Adrenal gland (tissue), 12 donors: ENCODE measurements around the gene TENT4B. TPM values are rescaled to one million over a fixed set of nuclear protein-coding genes. Genes with fewer than 3 reads are reported as not detected.

Experiments
- DNase-seq, 7 donors: peaks; one replicate each; pipeline ENCODE4 v3.0.0-alpha.2; 2019 to 2020
- H3K27ac ChIP-seq, 5 donors: fragments of 200-600 bp; sonication (generic) in 4 of 5; 1 replicate in 3 of 5; 2 replicates in 2 of 5; pipeline versions ENCODE4 v1.5.1 to v1.8.0; 2016 to 2020; ENCODE audit warnings: mild to moderate bottlenecking in 1 of 5
- H3K27me3 ChIP-seq: fragments of 200-600 bp; 2 replicates; pipeline ENCODE4 v1.8.0; 2021
- H3K36me3 ChIP-seq, 2 donors: fragments of 200-600 bp; replicated peaks in 1 of 2; 1 replicate in 1 of 2; 2 replicates in 1 of 2; pipeline versions ENCODE4 v1.5.1 to v1.8.0; 2018 to 2022
- H3K4me1 ChIP-seq, 2 donors: fragments of 200-600 bp; replicated peaks in 1 of 2; 1 replicate in 1 of 2; 2 replicates in 1 of 2; pipeline versions ENCODE4 v1.5.1 to v1.8.0; 2018 to 2021
- H3K4me3 ChIP-seq, 4 donors: fragments of 200-600 bp; sonication (generic) in 3 of 4; one replicate each; pipeline ENCODE4 v1.5.1; 2016 to 2018
- H3K9me3 ChIP-seq, 3 donors: fragments of 200-600 bp; sonication (generic) in 1 of 3; replicated peaks in 1 of 3; 1 replicate in 2 of 3; 2 replicates in 1 of 3; pipeline versions ENCODE4 v1.5.1 to v1.8.0; 2016 to 2021
- CTCF ChIP-seq, 6 experiments: fragments of 450-650 bp in 4 of 6; fragments of 200-600 bp in 2 of 6; sonication (generic) in 1 of 6; IDR thresholded peaks; 1 replicate in 5 of 6; 2 replicates in 1 of 6; pipeline versions ENCODE4 v1.5.1 to v1.8.0; 2016 to 2021; ENCODE audit warnings: antibody characterized with exemption in 6 of 6, mild to moderate bottlenecking in 2 of 6, moderate library complexity in 1 of 6
- POLR2A ChIP-seq, 2 donors: fragments of 450-650 bp; IDR thresholded peaks; one replicate each; pipeline ENCODE4 v1.6.1; 2017; ENCODE audit warnings: antibody characterized with exemption in 2 of 2, mild to moderate bottlenecking in 2 of 2, moderate library complexity in 1 of 2
- WGBS, 4 donors: extraction: QIAGEN DNeasy Blood & Tissue Kit in 2 of 4; methylation state at CpG; one replicate each; pipeline versions ENCODE4 v1.1.5 to v1.1.7; 2013 to 2017; 5-methylcytosine and 5-hydroxymethylcytosine counted together
- intact Hi-C, 2 donors: fragments of 100-400 bp; cut with DNase I; formaldehyde crosslinking; loops; one replicate each; pipeline versions ENCODE4 v1.14.1 to v1.15.0; 2022 to 2023
- polyA plus RNA-seq, 3 donors: library from polyadenylated mRNA; stranded (reverse); fragments of 200-250 nt in 2 of 3; fragments of 350-450 nt in 1 of 3; fragmentation: Illumina TruSeq in 1 of 3; extraction: RNeasy Lipid Tissue Mini Kit (QIAGEN cat#74804) in 1 of 3; gene quantifications; one replicate each; pipeline ENCODE4 v1.2.3, GENCODE V29; 2013 to 2014
- total RNA-seq, 9 donors: library from RNA; depleted of rRNA in 4 of 9; stranded (reverse); fragments of >200 nt in 4 of 9; fragments of 120-200 nt in 1 of 9; fragmentation: NEBNext Ultra II Directional in 1 of 9; extraction: Animal tissue kit (Norgen Biotek cat#: 25700) in 1 of 9; gene quantifications; one replicate each; pipeline versions ENCODE4 v1.1.0 to v1.2.4, GENCODE V29; 2013 to 2023
- donor health status: healthy with polysubstance abuse.
- donor health status: Bipolar disorder and iron deficiency.
- donor health status: DM: yes; HTN: yes; CAD: no.
- donor health status: DM: no; HTN: no; CAD: no.
- donor health status: DM: no; HTN: no; CAD: no.
- donor health status: DM: yes; HTN: yes; CAD: no.

The TENT4B gene
- total and polyA plus RNA-seq, 12 donors = 4.2 to 27.8 (median 13.4) TPM

GRCh38 chr16:50229149-50229726 lies 76.1 kb downstream of the TENT4B start:
- H3K27ac ChIP-seq = no peak overlapping the region
- intact Hi-C loops = no loop called here
- H3K4me3 ChIP-seq = no peak overlapping the region
- no peaks in the 10 kb centered on the region for H3K9me3 ChIP-seq
- no peak for DNase-seq
- no peaks in the 10 kb centered on the region for H3K27me3 ChIP-seq
- peaks cover 0 to 49% of the 10 kb centered on the region in 2 donors for H3K36me3 ChIP-seq
- no peaks in the 10 kb centered on the region for H3K4me1 ChIP-seq
- TF ChIP-seq POLR2A (IDR thresholded peaks at IDR 0.05) (no peak), CTCF (IDR thresholded peaks at IDR 0.05) (no peak)
- 90 to 93% (median 91%) methylated on average over 10 of the region's 10 CpGs for WGBS, 4 donors

GRCh38 chr16:50234771-50235556 lies 81.9 kb downstream of the TENT4B start:
- H3K9me3 ChIP-seq = no peaks in the 10 kb centered on the region
- no peaks in the 10 kb centered on the region for H3K4me1 ChIP-seq
- DNase-seq = no peak
- H3K27ac ChIP-seq = no peak overlapping the region
- H3K27me3 ChIP-seq = no peaks in the 10 kb centered on the region
- intact Hi-C loops = loop anchor here in 1 of 2 donors (10.0 kb wide), 1 partner anchor 410 kb away; no protein-coding TSS in a partner anchor
- WGBS, 4 donors = 80 to 83% (median 81%) methylated on average over 5 of the region's 5 CpGs
- TF ChIP-seq POLR2A (IDR thresholded peaks at IDR 0.05) = no peak
- TF ChIP-seq CTCF (IDR thresholded peaks at IDR 0.05) = no peak
- H3K36me3 ChIP-seq = no peaks in the 10 kb centered on the region
- no peak overlapping the region for H3K4me3 ChIP-seq

- Histone ChIP-seq H3K4me1 (no peaks in the 10 kb centered on the region), H3K9me3 (no peaks in the 10 kb centered on the region), H3K27me3 (no peaks in the 10 kb centered on the region), H3K36me3 (no peaks in the 10 kb centered on the region), H3K27ac (no peak overlapping the region), H3K4me3 (no peak overlapping the region)
- no peak for TF ChIP-seq CTCF (IDR thresholded peaks at IDR 0.05)
- TF ChIP-seq POLR2A (IDR thresholded peaks at IDR 0.05) = no peak
- no peak for DNase-seq
- 74 to 85% (median 81%) methylated on average over 6 of the region's 6 CpGs for WGBS, 4 donors
- intact Hi-C loops = loop anchor here in 1 of 2 donors (10.0 kb wide), 1 partner anchor 409 kb away; no protein-coding TSS in a partner anchor
Measured at GRCh38 chr16:50235581-50235980, 82.5 kb downstream of the TENT4B start.

- H3K9me3 ChIP-seq = no peaks in the 10 kb centered on the region
- DNase-seq = no peak
- no peaks in the 10 kb centered on the region for H3K27me3 ChIP-seq
- TF ChIP-seq CTCF (IDR thresholded peaks at IDR 0.05) (no peak), POLR2A (IDR thresholded peaks at IDR 0.05) (no peak)
- H3K4me3 ChIP-seq = no peak overlapping the region
- WGBS, 4 donors = 86 to 91% (median 89%) methylated on average over 3 of the region's 3 CpGs
- no peak overlapping the region for H3K27ac ChIP-seq
- H3K4me1 ChIP-seq = no peaks in the 10 kb centered on the region
- no peaks in the 10 kb centered on the region for H3K36me3 ChIP-seq
- intact Hi-C loops = loop anchor here in 1 of 2 donors (10.0 kb wide), 1 partner anchor 406 kb away; no protein-coding TSS in a partner anchor
Measured at GRCh38 chr16:50238314-50238713, 85.2 kb downstream of the TENT4B start.
